NCI-H345 treated with DMSO at 0.1 percent for 48 hours (cell line): Measurements from ENCODE around the gene F2R.
"Not testable (repeated sequence)": the region's sequence is repeated elsewhere in the genome, so short reads cannot be mapped to it uniquely, and the experiment has no call there.

Experiments used
- DNase-seq: peaks from one replicate; lab custom pipeline; 2025; ENCODE audit not compliant: unreplicated experiment; lab: John Stamatoyannopoulos, UW

F2R gene

GRCh38 chr5:76717222-76718083 lies 1.5 kb downstream of the F2R start:
- no peak for DNase-seq

GRCh38 chr5:76718381-76718832 lies 2.5 kb downstream of the F2R start:
- DNase-seq, result no peak

- no peak for DNase-seq
These were observed 3.0 kb downstream of the F2R start for GRCh38 chr5:76718880-76719279.

- DNase-seq, result no peak
These were observed 5.2 kb downstream of the F2R start for GRCh38 chr5:76720988-76721569.

GRCh38 chr5:76723266-76723665 lies 7.3 kb downstream of the F2R start:
- DNase-seq, result no peak

- DNase-seq, result no peak
These were observed 8.0 kb downstream of the F2R start for GRCh38 chr5:76723906-76724305.

- no peak for DNase-seq
These were observed 8.9 kb downstream of the F2R start for GRCh38 chr5:76724871-76725270.

- no peak for DNase-seq
These were observed 13.0 kb downstream of the F2R start for GRCh38 chr5:76728965-76729364.

GRCh38 chr5:76729373-76730290 lies 13.7 kb downstream of the F2R start:
- no peak for DNase-seq

GRCh38 chr5:76732405-76733048 lies 16.6 kb downstream of the F2R start:
- no peak for DNase-seq

- no peak for DNase-seq
These were observed 17.1 kb downstream of the F2R start for GRCh38 chr5:76733049-76733417.

- no peak for DNase-seq
These were observed 20.0 kb downstream of the F2R start for GRCh38 chr5:76735762-76736545.

GRCh38 chr5:76736679-76737556 lies 21.0 kb downstream of the F2R start:
- no peak for DNase-seq

GRCh38 chr5:76737846-76738245 lies 21.9 kb downstream of the F2R start:
- DNase-seq, result no peak

GRCh38 chr5:76741506-76741905 lies 25.6 kb downstream of the F2R start:
- DNase-seq, result not testable (repeated sequence)

GRCh38 chr5:76742583-76742982 lies 26.7 kb downstream of the F2R start:
- DNase-seq, result no peak

GRCh38 chr5:76744632-76745031 lies 28.7 kb downstream of the F2R start:
- DNase-seq, result no peak

GRCh38 chr5:76745670-76746069 lies 29.7 kb downstream of the F2R start:
- no peak for DNase-seq

- no peak for DNase-seq
These were observed 30.8 kb downstream of the F2R start for GRCh38 chr5:76746677-76747076.
